ENCODE measurements around the gene IGFLR1.

The IGFLR1 gene

GRCh38 chr19:35714601-35715354 lies 27.5 kb downstream of the IGFLR1 start:
- Mint-ChIP-seq H3K27ac (peak overlapping the region in 2 of 3 experiments; percentile 68 to 70), H3K9me3 (no peaks in the 10 kb centered on the region), H3K4me1 (peaks cover 13% of the 10 kb centered on the region), H3K36me3 (ENCODE audit: low read depth) (no peaks in the 10 kb centered on the region), H3K4me3 (peak overlapping the region; percentile 76 to 84 (median 84)), H3K27me3 (ENCODE audit: low read depth) (peaks cover 4% of the 10 kb centered on the region)
- TF ChIP-seq CTCF (IDR thresholded peaks at IDR 0.05; ENCODE audit: unreplicated experiment in 3 of 3): no peak

GRCh38 chr19:35713904-35714495 lies 28.3 kb downstream of the IGFLR1 start:
- TF ChIP-seq CTCF (IDR thresholded peaks at IDR 0.05; ENCODE audit: unreplicated experiment in 3 of 3): no peak
- no peaks in the 10 kb centered on the region for H3K36me3 Mint-ChIP-seq (ENCODE audit: low read depth)
- no peaks in the 10 kb centered on the region for H3K9me3 Mint-ChIP-seq
- peaks cover 7% of the 10 kb centered on the region for H3K4me1 Mint-ChIP-seq
- peak overlapping the region in 2 of 3 experiments; percentile 84 for H3K4me3 Mint-ChIP-seq
- no peak overlapping the region for H3K27ac Mint-ChIP-seq
- H3K27me3 Mint-ChIP-seq (ENCODE audit: low read depth): peaks cover 4% of the 10 kb centered on the region

- Mint-ChIP-seq H3K4me3 (no peak overlapping the region), H3K27ac (no peak overlapping the region), H3K36me3 (ENCODE audit: low read depth) (no peaks in the 10 kb centered on the region), H3K9me3 (no peaks in the 10 kb centered on the region), H3K4me1 (peaks cover 7% of the 10 kb centered on the region), H3K27me3 (ENCODE audit: low read depth) (peaks cover 4% of the 10 kb centered on the region)
- TF ChIP-seq CTCF (IDR thresholded peaks at IDR 0.05; ENCODE audit: unreplicated experiment in 3 of 3): no peak
Measured at GRCh38 chr19:35713506-35713850, 28.8 kb downstream of the IGFLR1 start.

GRCh38 chr19:35712567-35713505 lies 29.4 kb downstream of the IGFLR1 start:
- H3K27ac Mint-ChIP-seq: no peak overlapping the region
- H3K36me3 Mint-ChIP-seq (ENCODE audit: low read depth): no peaks in the 10 kb centered on the region
- H3K4me1 Mint-ChIP-seq: peaks cover 7% of the 10 kb centered on the region
- no peaks in the 10 kb centered on the region for H3K9me3 Mint-ChIP-seq
- TF ChIP-seq CTCF (IDR thresholded peaks at IDR 0.05; ENCODE audit: unreplicated experiment in 3 of 3): no peak
- peaks cover 6% of the 10 kb centered on the region for H3K27me3 Mint-ChIP-seq (ENCODE audit: low read depth)
- peak overlapping the region in 1 of 3 experiments; percentile 52 for H3K4me3 Mint-ChIP-seq

- no peaks in the 10 kb centered on the region for H3K9me3 Mint-ChIP-seq
- H3K36me3 Mint-ChIP-seq (ENCODE audit: low read depth): no peaks in the 10 kb centered on the region
- TF ChIP-seq CTCF (IDR thresholded peaks at IDR 0.05; ENCODE audit: unreplicated experiment in 3 of 3): no peak
- H3K27me3 Mint-ChIP-seq (ENCODE audit: low read depth): peaks cover 7% of the 10 kb centered on the region
- H3K4me1 Mint-ChIP-seq: peaks cover 1% of the 10 kb centered on the region
- no peak overlapping the region for H3K27ac Mint-ChIP-seq
- H3K4me3 Mint-ChIP-seq: no peak overlapping the region
Measured at GRCh38 chr19:35710784-35711723, 31.2 kb downstream of the IGFLR1 start.

All from nephron (organoid).